Activated CD8-positive, alpha-beta T cell treated with anti-CD3 and anti-CD28 coated beads for 36 hours (primary cell): ENCODE results near the gene VIPR2. TPM values are rescaled to one million over a fixed set of nuclear protein-coding genes. Genes with fewer than 3 reads are reported as not detected.
"Not testable (repeated sequence)": the region's sequence is repeated elsewhere in the genome, so short reads cannot be mapped to it uniquely, and the experiment has no call there.

Experiments used
- ATAC-seq: fragments of 200-7000 bp; cut with Tn5 transposase; one replicate; pipeline ENCODE4 v1.10.0; 2021; ENCODE audit warnings: mild to moderate bottlenecking, moderate library complexity
- CTCF ChIA-PET: fragments of 350-600 bp; sonication (Branson Sonifier 250); formaldehyde crosslinking; loops from one replicate; lab custom pipeline; 2021; ENCODE audit warnings: antibody characterized with exemption; lab: Charles Lee
- POLR2A ChIA-PET: fragments of 350-600 bp; sonication (Branson Sonifier 250); formaldehyde crosslinking; loops from one replicate; lab custom pipeline; 2021; ENCODE audit warnings: antibody characterized with exemption; lab: Charles Lee
- DNase-seq: peaks from one replicate; pipeline ENCODE4 v3.0.0-alpha.2; 2020
- H3K27ac Mint-ChIP-seq: one replicate; pipeline ENCODE4 v1.8.0; 2021; ENCODE audit warnings: mild to moderate bottlenecking, mixed read lengths
- H3K27me3 Mint-ChIP-seq: one replicate; pipeline ENCODE4 v1.8.0; 2021; ENCODE audit warnings: mixed read lengths
- H3K36me3 Mint-ChIP-seq: one replicate; pipeline ENCODE4 v1.8.0; 2021; ENCODE audit warnings: low read depth, mixed read lengths
- H3K4me1 Mint-ChIP-seq: one replicate; pipeline ENCODE4 v1.8.0; 2021; ENCODE audit warnings: low read depth, mixed read lengths
- H3K4me3 Mint-ChIP-seq: one replicate; pipeline ENCODE4 v1.8.0; 2021; ENCODE audit warnings: mild to moderate bottlenecking, moderate library complexity, mixed read lengths
- H3K9me3 Mint-ChIP-seq: one replicate; pipeline ENCODE4 v1.8.0; 2021; ENCODE audit warnings: mixed read lengths
- CTCF ChIP-seq: fragments of 200-600 bp; IDR thresholded peaks from one replicate; pipeline ENCODE4 v1.8.0; 2022; ENCODE audit warnings: antibody characterized with exemption, mild to moderate bottlenecking
- intact Hi-C: fragments of 100-400 bp; cut with micrococcal nuclease; formaldehyde crosslinking; loops from one replicate; pipeline ENCODE4 v1.10.0; 2022
- total RNA-seq, 2 experiments: library from RNA; stranded (reverse); gene quantifications; one replicate each; pipeline ENCODE4 v1.2.3, GENCODE V29; 2021

Gene VIPR2
- total RNA-seq, 2 experiments from 2014 or later = 0.09 TPM; not detected in 1

GRCh38 chr7:159104188-159104920 lies 40.3 kb downstream of the VIPR2 start:
- ChIA-PET CTCF (no interaction called here), POLR2A (no interaction called here)
- no peak for TF ChIP-seq CTCF
- no peaks in the 10 kb centered on the region for H3K4me1 Mint-ChIP-seq
- no peaks in the 10 kb centered on the region for H3K27me3 Mint-ChIP-seq
- intact Hi-C loops = no loop called here
- H3K36me3 Mint-ChIP-seq = no peaks in the 10 kb centered on the region
- DNase-seq (no peak), ATAC-seq (no peak)
- no peak overlapping the region for H3K27ac Mint-ChIP-seq
- no peak overlapping the region for H3K4me3 Mint-ChIP-seq
- H3K9me3 Mint-ChIP-seq = no peaks in the 10 kb centered on the region

- ChIA-PET CTCF (no interaction called here), POLR2A (no interaction called here)
- no peaks in the 10 kb centered on the region for H3K36me3 Mint-ChIP-seq
- H3K27me3 Mint-ChIP-seq = no peaks in the 10 kb centered on the region
- no peak for TF ChIP-seq CTCF
- intact Hi-C loops = no loop called here
- H3K4me1 Mint-ChIP-seq = no peaks in the 10 kb centered on the region
- DNase-seq = no peak
- no peak overlapping the region for H3K27ac Mint-ChIP-seq
- ATAC-seq = no peak
- no peak overlapping the region for H3K4me3 Mint-ChIP-seq
- no peaks in the 10 kb centered on the region for H3K9me3 Mint-ChIP-seq
Measured at GRCh38 chr7:159103382-159104187, 41.1 kb downstream of the VIPR2 start.

- no peaks in the 10 kb centered on the region for H3K27me3 Mint-ChIP-seq
Measured at GRCh38 chr7:159102681-159103381, 41.8 kb downstream of the VIPR2 start.

GRCh38 chr7:159101661-159102091 lies 43.0 kb downstream of the VIPR2 start:
- H3K4me3 Mint-ChIP-seq, H3K27ac Mint-ChIP-seq, H3K27me3 Mint-ChIP-seq, DNase-seq, CTCF ChIA-PET, H3K36me3 Mint-ChIP-seq, ATAC-seq, H3K4me1 Mint-ChIP-seq, H3K9me3 Mint-ChIP-seq, POLR2A ChIA-PET, intact Hi-C loops: not testable (repeated sequence)

More at GRCh38 chr7:159102681-159103381, 41.8 kb downstream of the VIPR2 start:
- TF ChIP-seq CTCF = no peak
- POLR2A ChIA-PET = no interaction called here
- no peak overlapping the region for H3K4me3 Mint-ChIP-seq
- H3K36me3 Mint-ChIP-seq = no peaks in the 10 kb centered on the region
- H3K4me1 Mint-ChIP-seq = no peaks in the 10 kb centered on the region
- ATAC-seq = no peak
- no peaks in the 10 kb centered on the region for H3K9me3 Mint-ChIP-seq
- CTCF ChIA-PET = no interaction called here
- no peak overlapping the region for H3K27ac Mint-ChIP-seq
- no peak for DNase-seq
- intact Hi-C loops = no loop called here

GRCh38 chr7:159101083-159101395 lies 43.6 kb downstream of the VIPR2 start:
- POLR2A ChIA-PET, H3K9me3 Mint-ChIP-seq, CTCF ChIA-PET, DNase-seq, H3K27me3 Mint-ChIP-seq, H3K4me1 Mint-ChIP-seq, H3K36me3 Mint-ChIP-seq, ATAC-seq, intact Hi-C loops, H3K4me3 Mint-ChIP-seq, H3K27ac Mint-ChIP-seq: not testable (repeated sequence)

- H3K27ac Mint-ChIP-seq, H3K4me1 Mint-ChIP-seq, POLR2A ChIA-PET, H3K9me3 Mint-ChIP-seq, H3K36me3 Mint-ChIP-seq, ATAC-seq, DNase-seq, H3K4me3 Mint-ChIP-seq, H3K27me3 Mint-ChIP-seq, CTCF ChIA-PET, intact Hi-C loops: not testable (repeated sequence)
Measured at GRCh38 chr7:159100281-159101082, 44.2 kb downstream of the VIPR2 start.
